H9 (cell line): ENCODE measurements around the gene IFT80. TPM values are rescaled to one million over a fixed set of nuclear protein-coding genes. Genes with fewer than 3 reads are reported as not detected.

ENCODE experiments used
- DNase-seq: peaks from one replicate; pipeline ENCODE4 v3.0.0-alpha.2; 2017
- H2AFZ ChIP-seq: one replicate; pipeline ENCODE4 v1.6.1; 2013; ENCODE audit warnings: mild to moderate bottlenecking, low read length, control low read depth, moderate library complexity
- H2AK5ac ChIP-seq: 2 replicates; pipeline ENCODE4 v1.6.1; 2013; ENCODE audit warnings: low read length, control low read depth, mixed read lengths; ENCODE audit not compliant: insufficient read length
- H2BK120ac ChIP-seq: one replicate; pipeline ENCODE4 v1.6.1; 2013; ENCODE audit warnings: low read depth, mild to moderate bottlenecking, low read length, control low read depth, inconsistent platforms; ENCODE audit not compliant: poor library complexity, severe bottlenecking
- H2BK12ac ChIP-seq: 2 replicates; pipeline ENCODE4 v1.6.1; 2013; ENCODE audit warnings: low read length, control low read depth, mixed read lengths, low read depth; ENCODE audit not compliant: insufficient read length
- H2BK15ac ChIP-seq: 2 replicates; pipeline ENCODE4 v1.6.1; 2013; ENCODE audit warnings: low read depth, low read length, control low read depth
- H2BK20ac ChIP-seq: one replicate; pipeline ENCODE4 v1.6.1; 2013; ENCODE audit warnings: low read depth, mild to moderate bottlenecking, low read length, control low read depth, inconsistent platforms; ENCODE audit not compliant: poor library complexity, severe bottlenecking
- H2BK5ac ChIP-seq: 2 replicates; pipeline ENCODE4 v1.6.1; 2013; ENCODE audit warnings: low read length, control low read depth, mixed read lengths; ENCODE audit not compliant: insufficient read length
- H3K14ac ChIP-seq: 2 replicates; pipeline ENCODE4 v1.6.1; 2013; ENCODE audit warnings: low read length, control low read depth; ENCODE audit not compliant: insufficient read depth
- H3K18ac ChIP-seq: 2 replicates; pipeline ENCODE4 v1.6.1; 2013; ENCODE audit warnings: low read depth, mild to moderate bottlenecking, mixed read lengths, low read length, control low read depth; ENCODE audit not compliant: insufficient read length
- H3K23ac ChIP-seq: 2 replicates; pipeline ENCODE4 v1.6.1; 2013; ENCODE audit warnings: low read length, control low read depth, mixed read lengths, low read depth; ENCODE audit not compliant: insufficient read length
- H3K23me2 ChIP-seq: 2 replicates; pipeline ENCODE4 v1.6.1; 2013; ENCODE audit warnings: low read depth, mild to moderate bottlenecking, mixed read lengths, low read length, control low read depth; ENCODE audit not compliant: insufficient read length, poor library complexity, severe bottlenecking
- H3K27ac ChIP-seq: 2 replicates; pipeline ENCODE4 v1.5.1; 2013; ENCODE audit warnings: low read length, control low read depth, mixed read lengths, low read depth; ENCODE audit not compliant: insufficient read length
- H3K27me3 ChIP-seq: 2 replicates; pipeline ENCODE4 v1.6.1; 2013; ENCODE audit warnings: low read length, control low read depth, inconsistent platforms; ENCODE audit not compliant: insufficient read depth
- H3K4ac ChIP-seq: 2 replicates; pipeline ENCODE4 v1.6.1; 2013; ENCODE audit warnings: low read depth, mild to moderate bottlenecking, control low read depth, inconsistent platforms, low read length, moderate library complexity
- H3K4me1 ChIP-seq: 2 replicates; pipeline ENCODE4 v1.6.1; 2013; ENCODE audit warnings: low read length, control low read depth, inconsistent platforms; ENCODE audit not compliant: insufficient read depth
- H3K4me2 ChIP-seq: 2 replicates; pipeline ENCODE4 v1.6.1; 2013; ENCODE audit warnings: low read length, control low read depth, mixed read lengths; ENCODE audit not compliant: insufficient read length, insufficient read depth
- H3K56ac ChIP-seq: 2 replicates; pipeline ENCODE4 v1.6.1; 2013; ENCODE audit warnings: low read depth, mild to moderate bottlenecking, mixed read lengths, low read length, control low read depth; ENCODE audit not compliant: insufficient read length
- H3K79me1 ChIP-seq: 2 replicates; pipeline ENCODE4 v1.6.1; 2013; ENCODE audit warnings: low read depth, mild to moderate bottlenecking, moderate library complexity, low read length, control low read depth, inconsistent platforms; ENCODE audit not compliant: insufficient read depth, poor library complexity, severe bottlenecking
- H3K79me2 ChIP-seq: 2 replicates; pipeline ENCODE4 v1.6.1; 2013; ENCODE audit warnings: low read length, control low read depth, inconsistent platforms; ENCODE audit not compliant: insufficient read depth
- H3K9ac ChIP-seq: 2 replicates; pipeline ENCODE4 v1.6.1; 2013; ENCODE audit warnings: low read length, control low read depth, mixed read lengths; ENCODE audit not compliant: insufficient read length; ENCODE audit errors: extremely low read depth
- H3K9me3 ChIP-seq: one replicate; pipeline ENCODE4 v1.6.1; 2013; ENCODE audit warnings: low read depth, low read length, inconsistent platforms; ENCODE audit not compliant: control insufficient read depth
- H3T11ph ChIP-seq: one replicate; pipeline ENCODE4 v1.6.1; 2013; ENCODE audit warnings: mild to moderate bottlenecking, low read length, control low read depth, inconsistent platforms
- H4K20me1 ChIP-seq: one replicate; pipeline ENCODE4 v1.6.1; 2013; ENCODE audit not compliant: control insufficient read depth, insufficient read length, insufficient read depth
- H4K5ac ChIP-seq: 2 replicates; pipeline ENCODE4 v1.6.1; 2013; ENCODE audit warnings: low read depth, mild to moderate bottlenecking, mixed read lengths, low read length, control low read depth; ENCODE audit not compliant: insufficient read length
- H4K8ac ChIP-seq: replicated peaks from 2 replicates; pipeline ENCODE4 v1.6.1; 2013; ENCODE audit warnings: low read length, control low read depth, mixed read lengths, low read depth; ENCODE audit not compliant: insufficient read length
- H4K91ac ChIP-seq: 2 replicates; pipeline ENCODE4 v1.6.1; 2013; ENCODE audit warnings: low read depth, mild to moderate bottlenecking, moderate library complexity, mixed read lengths, low read length, control low read depth; ENCODE audit not compliant: insufficient read length
- H3K27ac Mint-ChIP-seq, 3 experiments: 2 replicates in 2 of 3; 3 replicates in 1 of 3; pipeline ENCODE4 v1.8.0; 2020 to 2021; ENCODE audit warnings: mixed read lengths in 3 of 3, mild to moderate bottlenecking in 1 of 3, moderate library complexity in 1 of 3
- H3K27me3 Mint-ChIP-seq: 2 replicates; pipeline ENCODE4 v1.8.0; 2021; ENCODE audit warnings: low read depth, mild to moderate bottlenecking, moderate library complexity, mixed read lengths
- H3K36me3 Mint-ChIP-seq, 3 experiments: 2 replicates in 2 of 3; 3 replicates in 1 of 3; pipeline ENCODE4 v1.8.0; 2020 to 2021; ENCODE audit warnings: low read depth in 3 of 3, mixed read lengths in 3 of 3; ENCODE audit not compliant: insufficient read depth in 1 of 3
- H3K4me1 Mint-ChIP-seq, 2 experiments: 2 replicates each; pipeline ENCODE4 v1.8.0; 2020; ENCODE audit warnings: mixed read lengths in 2 of 2
- H3K4me3 Mint-ChIP-seq, 2 experiments: 2 replicates in 1 of 2; 3 replicates in 1 of 2; pipeline ENCODE4 v1.8.0; 2020 to 2021; ENCODE audit warnings: mild to moderate bottlenecking in 2 of 2, mixed read lengths in 2 of 2, moderate library complexity in 1 of 2
- H3K9me3 Mint-ChIP-seq, 2 experiments: 2 replicates in 1 of 2; 3 replicates in 1 of 2; pipeline ENCODE4 v1.8.0; 2020; ENCODE audit warnings: mild to moderate bottlenecking in 2 of 2, mixed read lengths in 2 of 2, moderate library complexity in 1 of 2
- CTCF ChIP-seq: fragments of 200-600 bp; sonication (generic); conservative IDR thresholded peaks from 3 replicates; pipeline ENCODE4 v1.8.0; 2021; ENCODE audit warnings: antibody characterized with exemption, mild to moderate bottlenecking
- WGBS: extraction: QIAGEN DNeasy Blood & Tissue Kit; methylation state at CpG from one replicate; pipeline ENCODE4 v1.1.7; 2013; ENCODE audit warnings: missing lambda C conversion rate, low lambda C conversion rate, mixed read lengths; ENCODE audit not compliant: insufficient read length; ENCODE audit errors: extremely low coverage; 5-methylcytosine and 5-hydroxymethylcytosine counted together
- total RNA-seq: library from RNA; stranded (reverse); gene quantifications from 2 replicates; pipeline ENCODE4 v1.2.1, GENCODE V29; 2021

Gene IFT80
- total RNA-seq, 1 experiment from 2014 or later = 29.0 TPM

- Histone ChIP-seq H3K79me2 (no peaks in the 10 kb centered on the region), H3K56ac (no peak overlapping the region), H3K23ac (no peak overlapping the region), H3K14ac (no peak overlapping the region), H3T11ph (no peak overlapping the region), H2AFZ (no peak overlapping the region), H2BK12ac (no peak overlapping the region), H3K4ac (no peak overlapping the region), H3K27me3 (no peaks in the 10 kb centered on the region), H3K23me2 (no peaks in the 10 kb centered on the region), H3K27ac (no peak overlapping the region), H3K4me2 (no peak overlapping the region), H3K79me1 (no peaks in the 10 kb centered on the region), H3K18ac (no peak overlapping the region), H3K9ac (no peak overlapping the region), H2BK15ac (no peak overlapping the region), H4K20me1 (no peaks in the 10 kb centered on the region), H3K9me3 (no peaks in the 10 kb centered on the region), H2AK5ac (no peak overlapping the region), H4K5ac (no peak overlapping the region), H3K4me1 (no peaks in the 10 kb centered on the region), H4K91ac (no peak overlapping the region), H2BK20ac (no peak overlapping the region), H2BK5ac (no peak overlapping the region), H4K8ac (no peak overlapping the region), H2BK120ac (no peak overlapping the region)
- Mint-ChIP-seq H3K4me1 (peaks cover 0 to 2% of the 10 kb centered on the region in 2 experiments; a peak in 1 of 4 replicates), H3K36me3 (peaks cover 0 to 12% (median 9%) of the 10 kb centered on the region in 3 experiments; a peak in 6 of 7 replicates), H3K27ac (no peak overlapping the region), H3K4me3 (no peak overlapping the region), H3K9me3 (no peaks in the 10 kb centered on the region), H3K27me3 (no peaks in the 10 kb centered on the region)
- no peak for TF ChIP-seq CTCF
- no CpG with 5 or more reads among the region's 4 CpGs for WGBS
- no peak for DNase-seq
Observed at GRCh38 chr3:160355826-160356225, 43.2 kb downstream of the IFT80 start.
